Endothelial cell of umbilical vein (primary cell): ENCODE measurements around the gene SUPT7L.

Experiments used
- EZH2 ChIP-seq: IDR thresholded peaks from 2 replicates; pipeline ENCODE4 v1.6.1; 2012; ENCODE audit warnings: borderline replicate concordance, low read depth, mild to moderate bottlenecking, moderate library complexity, low read length, inconsistent platforms; ENCODE audit not compliant: severe bottlenecking
- FOS ChIP-seq: IDR thresholded peaks from 2 replicates; pipeline ENCODE4 v1.6.1; 2011; ENCODE audit warnings: mild to moderate bottlenecking, low read length, moderate library complexity, borderline replicate concordance; ENCODE audit not compliant: insufficient read depth
- JUN ChIP-seq: IDR thresholded peaks from 2 replicates; pipeline ENCODE4 v1.6.1; 2011; ENCODE audit warnings: borderline replicate concordance, low read depth; ENCODE audit not compliant: insufficient read length, insufficient read depth
- MYC ChIP-seq: IDR thresholded peaks from one replicate; pipeline ENCODE4 v1.6.1; 2011; ENCODE audit warnings: mild to moderate bottlenecking, low read depth, low read length
- POLR2A ChIP-seq: IDR thresholded peaks from 2 replicates; pipeline ENCODE4 v1.6.1; 2012; ENCODE audit warnings: low read depth, mild to moderate bottlenecking, control low read depth, low read length
- POLR2AphosphoS5 ChIP-seq: IDR thresholded peaks from 2 replicates; pipeline ENCODE4 v1.6.1; 2012; ENCODE audit warnings: low read depth, mild to moderate bottlenecking, control low read depth, low read length, moderate library complexity; ENCODE audit not compliant: insufficient read depth
- TF ChIP-seq, protein P1 (sequence below), 2 donors: IDR thresholded peaks; 1 replicate in 1 of 2; 2 replicates in 1 of 2; pipeline ENCODE4 v1.5.1; 2011; ENCODE audit warnings: low read length in 2 of 2, mild to moderate bottlenecking in 2 of 2, moderate library complexity in 2 of 2, control low read depth in 1 of 2, inconsistent platforms in 1 of 2, low read depth in 1 of 2; ENCODE audit not compliant: insufficient read depth in 1 of 2; ENCODE audit errors: extremely low read depth in 1 of 2
- TF ChIP-seq, protein P2 (sequence below): IDR thresholded peaks from 2 replicates; pipeline ENCODE4 v1.6.1; 2011; ENCODE audit not compliant: insufficient read depth, insufficient read length

DNA sequence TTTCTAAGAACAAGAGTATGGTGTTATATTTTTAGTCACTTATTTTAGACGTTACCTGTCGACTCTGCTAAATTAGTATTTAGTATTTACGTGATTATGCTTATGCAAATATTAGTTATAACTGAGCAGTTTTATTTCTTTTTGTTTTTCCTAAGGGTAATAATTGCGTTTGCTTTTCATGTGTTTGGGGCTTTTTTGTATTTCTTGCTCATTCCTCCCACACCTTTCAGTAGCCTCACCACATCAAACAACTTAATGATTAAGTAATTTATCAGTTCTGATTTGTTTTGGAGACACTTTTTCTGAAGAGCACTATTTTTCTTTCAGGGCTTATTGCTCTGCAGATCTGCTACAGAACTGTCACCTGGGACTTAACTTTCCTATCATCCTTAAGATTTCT lies 7.8 kb upstream of the SUPT7L start:
- TF ChIP-seq, protein P1, sequence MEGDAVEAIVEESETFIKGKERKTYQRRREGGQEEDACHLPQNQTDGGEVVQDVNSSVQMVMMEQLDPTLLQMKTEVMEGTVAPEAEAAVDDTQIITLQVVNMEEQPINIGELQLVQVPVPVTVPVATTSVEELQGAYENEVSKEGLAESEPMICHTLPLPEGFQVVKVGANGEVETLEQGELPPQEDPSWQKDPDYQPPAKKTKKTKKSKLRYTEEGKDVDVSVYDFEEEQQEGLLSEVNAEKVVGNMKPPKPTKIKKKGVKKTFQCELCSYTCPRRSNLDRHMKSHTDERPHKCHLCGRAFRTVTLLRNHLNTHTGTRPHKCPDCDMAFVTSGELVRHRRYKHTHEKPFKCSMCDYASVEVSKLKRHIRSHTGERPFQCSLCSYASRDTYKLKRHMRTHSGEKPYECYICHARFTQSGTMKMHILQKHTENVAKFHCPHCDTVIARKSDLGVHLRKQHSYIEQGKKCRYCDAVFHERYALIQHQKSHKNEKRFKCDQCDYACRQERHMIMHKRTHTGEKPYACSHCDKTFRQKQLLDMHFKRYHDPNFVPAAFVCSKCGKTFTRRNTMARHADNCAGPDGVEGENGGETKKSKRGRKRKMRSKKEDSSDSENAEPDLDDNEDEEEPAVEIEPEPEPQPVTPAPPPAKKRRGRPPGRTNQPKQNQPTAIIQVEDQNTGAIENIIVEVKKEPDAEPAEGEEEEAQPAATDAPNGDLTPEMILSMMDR (IDR thresholded peaks at IDR 0.05; ENCODE audit: extremely low read depth in 1 of 2, insufficient read depth in 1 of 2, low read depth in 1 of 2, low read length in 2 of 2) = no peak
- TF ChIP-seq EZH2 (no peak), POLR2A (no peak), POLR2AphosphoS5 (no peak), MYC (no peak), FOS (no peak), JUN (no peak)
- TF ChIP-seq, protein P2, sequence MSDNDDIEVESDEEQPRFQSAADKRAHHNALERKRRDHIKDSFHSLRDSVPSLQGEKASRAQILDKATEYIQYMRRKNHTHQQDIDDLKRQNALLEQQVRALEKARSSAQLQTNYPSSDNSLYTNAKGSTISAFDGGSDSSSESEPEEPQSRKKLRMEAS = no peak
